Stomach smooth muscle (tissue), 2 donors: ENCODE measurements around the gene SYNPO.

Experiments
- H3K27ac ChIP-seq: one replicate; pipeline ENCODE4 v1.7.0; 2013; ENCODE audit warnings: mild to moderate bottlenecking, low read length, inconsistent platforms
- H3K27me3 ChIP-seq, 2 donors: one replicate each; pipeline ENCODE4 v1.7.0; 2013; ENCODE audit warnings: low read length in 2 of 2; ENCODE audit not compliant: insufficient read depth in 2 of 2, control insufficient read depth in 1 of 2
- H3K36me3 ChIP-seq, 2 donors: one replicate each; pipeline ENCODE4 v1.7.0; 2013; ENCODE audit warnings: low read length in 2 of 2; ENCODE audit not compliant: control insufficient read depth in 2 of 2, insufficient read depth in 2 of 2
- H3K4me1 ChIP-seq: one replicate; pipeline ENCODE4 v1.7.0; 2013; ENCODE audit warnings: low read length; ENCODE audit not compliant: control insufficient read depth, insufficient read depth
- H3K4me3 ChIP-seq, 2 donors: one replicate each; pipeline ENCODE4 v1.7.0; 2013; ENCODE audit warnings: low read length in 2 of 2
- H3K9ac ChIP-seq, 2 donors: one replicate each; pipeline ENCODE4 v1.7.0; 2013; ENCODE audit warnings: low read length in 2 of 2, mild to moderate bottlenecking in 1 of 2
- H3K9me3 ChIP-seq, 2 donors: one replicate each; pipeline ENCODE4 v1.7.0; 2013; ENCODE audit warnings: low read length in 2 of 2; ENCODE audit not compliant: control insufficient read depth in 2 of 2
- donor health status: healthy.
- donor health status: Pancreatic carcinoma.

SYNPO gene

GRCh38 chr5:150642991-150643710 is 2.7 kb downstream of the SYNPO start:
- Histone ChIP-seq H3K9me3 (no peaks in the 10 kb centered on the region), H3K27ac (peak overlapping the region; percentile 89), H3K27me3 (no peaks in the 10 kb centered on the region), H3K4me1 (peaks cover 77% of the 10 kb centered on the region), H3K4me3 (peak overlapping the region in 1 of 2 donors; percentile 54), H3K36me3 (peaks cover 0 to under 1% of the 10 kb centered on the region in 2 donors), H3K9ac (no peak overlapping the region)

GRCh38 chr5:150644058-150644457 is 3.6 kb downstream of the SYNPO start:
- H3K4me1 ChIP-seq, result peaks cover 77% of the 10 kb centered on the region

GRCh38 chr5:150644514-150644913 is 4.1 kb downstream of the SYNPO start:
- peaks cover 73% of the 10 kb centered on the region for H3K4me1 ChIP-seq
- peak overlapping the region; percentile 0 to 36 for H3K9ac ChIP-seq
- H3K27ac ChIP-seq, result peak overlapping the region; percentile 55

More at GRCh38 chr5:150644058-150644457, 3.6 kb downstream of the SYNPO start:
- Histone ChIP-seq H3K36me3 (peaks cover 8% of the 10 kb centered on the region in 2 donors), H3K27ac (peak overlapping the region; percentile 55), H3K4me3 (no peak overlapping the region), H3K9me3 (no peaks in the 10 kb centered on the region), H3K9ac (peak overlapping the region in 1 of 2 donors; percentile 36), H3K27me3 (no peaks in the 10 kb centered on the region)

GRCh38 chr5:150645070-150645700 is 4.7 kb downstream of the SYNPO start:
- Histone ChIP-seq H3K4me3 (peak overlapping the region in 1 of 2 donors; percentile 35), H3K4me1 (peaks cover 70% of the 10 kb centered on the region), H3K36me3 (peaks cover 8 to 15% of the 10 kb centered on the region in 2 donors), H3K9ac (peak overlapping the region; percentile 0 to 47), H3K27ac (peak overlapping the region; percentile 55), H3K9me3 (no peaks in the 10 kb centered on the region), H3K27me3 (no peaks in the 10 kb centered on the region)

More at GRCh38 chr5:150644514-150644913, 4.1 kb downstream of the SYNPO start:
- H3K4me3 ChIP-seq, result peak overlapping the region in 1 of 2 donors; percentile 35
- H3K27me3 ChIP-seq, result no peaks in the 10 kb centered on the region
- no peaks in the 10 kb centered on the region for H3K9me3 ChIP-seq
- peaks cover 8 to 11% of the 10 kb centered on the region in 2 donors for H3K36me3 ChIP-seq

GRCh38 chr5:150647275-150648251 is 7.1 kb downstream of the SYNPO start:
- no peaks in the 10 kb centered on the region for H3K27me3 ChIP-seq
- H3K9ac ChIP-seq, result no peak overlapping the region
- peaks cover 8 to 20% of the 10 kb centered on the region in 2 donors for H3K36me3 ChIP-seq
- no peak overlapping the region for H3K27ac ChIP-seq
- H3K9me3 ChIP-seq, result no peaks in the 10 kb centered on the region
- H3K4me3 ChIP-seq, result peak overlapping the region in 1 of 2 donors; percentile 29
- peaks cover 60% of the 10 kb centered on the region for H3K4me1 ChIP-seq

- Histone ChIP-seq H3K27me3 (no peaks in the 10 kb centered on the region), H3K9ac (no peak overlapping the region), H3K9me3 (no peaks in the 10 kb centered on the region), H3K4me1 (peaks cover 61% of the 10 kb centered on the region), H3K36me3 (peaks cover 8 to 20% of the 10 kb centered on the region in 2 donors), H3K4me3 (no peak overlapping the region), H3K27ac (no peak overlapping the region)
These were observed 8.0 kb downstream of the SYNPO start for GRCh38 chr5:150648294-150649107.

GRCh38 chr5:150649108-150650020 is 8.9 kb downstream of the SYNPO start:
- H3K4me1 ChIP-seq, result peaks cover 58% of the 10 kb centered on the region
- H3K27me3 ChIP-seq, result no peaks in the 10 kb centered on the region
- no peak overlapping the region for H3K27ac ChIP-seq
- H3K9me3 ChIP-seq, result no peaks in the 10 kb centered on the region
- no peak overlapping the region for H3K9ac ChIP-seq
- H3K4me3 ChIP-seq, result no peak overlapping the region
- H3K36me3 ChIP-seq, result peaks cover 8 to 20% of the 10 kb centered on the region in 2 donors

- no peaks in the 10 kb centered on the region for H3K27me3 ChIP-seq
- no peak overlapping the region for H3K4me3 ChIP-seq
- no peaks in the 10 kb centered on the region for H3K9me3 ChIP-seq
- peaks cover 50% of the 10 kb centered on the region for H3K4me1 ChIP-seq
- H3K36me3 ChIP-seq, result peaks cover 8 to 20% of the 10 kb centered on the region in 2 donors
- no peak overlapping the region for H3K9ac ChIP-seq
- H3K27ac ChIP-seq, result no peak overlapping the region
These were observed 9.9 kb downstream of the SYNPO start for GRCh38 chr5:150650021-150651006.
